H9 (cell line): ENCODE results near the gene DIP2C. TPM values are rescaled to one million over a fixed set of nuclear protein-coding genes. Genes with fewer than 3 reads are reported as not detected.

Source experiments
- DNase-seq: peaks from one replicate; pipeline ENCODE4 v3.0.0-alpha.2; 2017
- H2AFZ ChIP-seq: one replicate; pipeline ENCODE4 v1.6.1; 2013; ENCODE audit warnings: mild to moderate bottlenecking, low read length, control low read depth, moderate library complexity
- H2AK5ac ChIP-seq: 2 replicates; pipeline ENCODE4 v1.6.1; 2013; ENCODE audit warnings: low read length, control low read depth, mixed read lengths; ENCODE audit not compliant: insufficient read length
- H2BK120ac ChIP-seq: one replicate; pipeline ENCODE4 v1.6.1; 2013; ENCODE audit warnings: low read depth, mild to moderate bottlenecking, low read length, control low read depth, inconsistent platforms; ENCODE audit not compliant: poor library complexity, severe bottlenecking
- H2BK12ac ChIP-seq: 2 replicates; pipeline ENCODE4 v1.6.1; 2013; ENCODE audit warnings: low read length, control low read depth, mixed read lengths, low read depth; ENCODE audit not compliant: insufficient read length
- H2BK15ac ChIP-seq: 2 replicates; pipeline ENCODE4 v1.6.1; 2013; ENCODE audit warnings: low read depth, low read length, control low read depth
- H2BK20ac ChIP-seq: one replicate; pipeline ENCODE4 v1.6.1; 2013; ENCODE audit warnings: low read depth, mild to moderate bottlenecking, low read length, control low read depth, inconsistent platforms; ENCODE audit not compliant: poor library complexity, severe bottlenecking
- H2BK5ac ChIP-seq: 2 replicates; pipeline ENCODE4 v1.6.1; 2013; ENCODE audit warnings: low read length, control low read depth, mixed read lengths; ENCODE audit not compliant: insufficient read length
- H3K14ac ChIP-seq: 2 replicates; pipeline ENCODE4 v1.6.1; 2013; ENCODE audit warnings: low read length, control low read depth; ENCODE audit not compliant: insufficient read depth
- H3K18ac ChIP-seq: 2 replicates; pipeline ENCODE4 v1.6.1; 2013; ENCODE audit warnings: low read depth, mild to moderate bottlenecking, mixed read lengths, low read length, control low read depth; ENCODE audit not compliant: insufficient read length
- H3K23ac ChIP-seq: 2 replicates; pipeline ENCODE4 v1.6.1; 2013; ENCODE audit warnings: low read length, control low read depth, mixed read lengths, low read depth; ENCODE audit not compliant: insufficient read length
- H3K23me2 ChIP-seq: 2 replicates; pipeline ENCODE4 v1.6.1; 2013; ENCODE audit warnings: low read depth, mild to moderate bottlenecking, mixed read lengths, low read length, control low read depth; ENCODE audit not compliant: insufficient read length, poor library complexity, severe bottlenecking
- H3K27ac ChIP-seq: 2 replicates; pipeline ENCODE4 v1.5.1; 2013; ENCODE audit warnings: low read length, control low read depth, mixed read lengths, low read depth; ENCODE audit not compliant: insufficient read length
- H3K27me3 ChIP-seq: 2 replicates; pipeline ENCODE4 v1.6.1; 2013; ENCODE audit warnings: low read length, control low read depth, inconsistent platforms; ENCODE audit not compliant: insufficient read depth
- H3K4ac ChIP-seq: 2 replicates; pipeline ENCODE4 v1.6.1; 2013; ENCODE audit warnings: low read depth, mild to moderate bottlenecking, control low read depth, inconsistent platforms, low read length, moderate library complexity
- H3K4me1 ChIP-seq: 2 replicates; pipeline ENCODE4 v1.6.1; 2013; ENCODE audit warnings: low read length, control low read depth, inconsistent platforms; ENCODE audit not compliant: insufficient read depth
- H3K4me2 ChIP-seq: 2 replicates; pipeline ENCODE4 v1.6.1; 2013; ENCODE audit warnings: low read length, control low read depth, mixed read lengths; ENCODE audit not compliant: insufficient read length, insufficient read depth
- H3K56ac ChIP-seq: 2 replicates; pipeline ENCODE4 v1.6.1; 2013; ENCODE audit warnings: low read depth, mild to moderate bottlenecking, mixed read lengths, low read length, control low read depth; ENCODE audit not compliant: insufficient read length
- H3K79me1 ChIP-seq: 2 replicates; pipeline ENCODE4 v1.6.1; 2013; ENCODE audit warnings: low read depth, mild to moderate bottlenecking, moderate library complexity, low read length, control low read depth, inconsistent platforms; ENCODE audit not compliant: insufficient read depth, poor library complexity, severe bottlenecking
- H3K79me2 ChIP-seq: 2 replicates; pipeline ENCODE4 v1.6.1; 2013; ENCODE audit warnings: low read length, control low read depth, inconsistent platforms; ENCODE audit not compliant: insufficient read depth
- H3K9ac ChIP-seq: 2 replicates; pipeline ENCODE4 v1.6.1; 2013; ENCODE audit warnings: low read length, control low read depth, mixed read lengths; ENCODE audit not compliant: insufficient read length; ENCODE audit errors: extremely low read depth
- H3K9me3 ChIP-seq: one replicate; pipeline ENCODE4 v1.6.1; 2013; ENCODE audit warnings: low read depth, low read length, inconsistent platforms; ENCODE audit not compliant: control insufficient read depth
- H3T11ph ChIP-seq: one replicate; pipeline ENCODE4 v1.6.1; 2013; ENCODE audit warnings: mild to moderate bottlenecking, low read length, control low read depth, inconsistent platforms
- H4K20me1 ChIP-seq: one replicate; pipeline ENCODE4 v1.6.1; 2013; ENCODE audit not compliant: control insufficient read depth, insufficient read length, insufficient read depth
- H4K5ac ChIP-seq: 2 replicates; pipeline ENCODE4 v1.6.1; 2013; ENCODE audit warnings: low read depth, mild to moderate bottlenecking, mixed read lengths, low read length, control low read depth; ENCODE audit not compliant: insufficient read length
- H4K8ac ChIP-seq: replicated peaks from 2 replicates; pipeline ENCODE4 v1.6.1; 2013; ENCODE audit warnings: low read length, control low read depth, mixed read lengths, low read depth; ENCODE audit not compliant: insufficient read length
- H4K91ac ChIP-seq: 2 replicates; pipeline ENCODE4 v1.6.1; 2013; ENCODE audit warnings: low read depth, mild to moderate bottlenecking, moderate library complexity, mixed read lengths, low read length, control low read depth; ENCODE audit not compliant: insufficient read length
- H3K27ac Mint-ChIP-seq, 3 experiments: 2 replicates in 2 of 3; 3 replicates in 1 of 3; pipeline ENCODE4 v1.8.0; 2020 to 2021; ENCODE audit warnings: mixed read lengths in 3 of 3, mild to moderate bottlenecking in 1 of 3, moderate library complexity in 1 of 3
- H3K27me3 Mint-ChIP-seq: 2 replicates; pipeline ENCODE4 v1.8.0; 2021; ENCODE audit warnings: low read depth, mild to moderate bottlenecking, moderate library complexity, mixed read lengths
- H3K36me3 Mint-ChIP-seq, 3 experiments: 2 replicates in 2 of 3; 3 replicates in 1 of 3; pipeline ENCODE4 v1.8.0; 2020 to 2021; ENCODE audit warnings: low read depth in 3 of 3, mixed read lengths in 3 of 3; ENCODE audit not compliant: insufficient read depth in 1 of 3
- H3K4me1 Mint-ChIP-seq, 2 experiments: 2 replicates each; pipeline ENCODE4 v1.8.0; 2020; ENCODE audit warnings: mixed read lengths in 2 of 2
- H3K4me3 Mint-ChIP-seq, 2 experiments: 2 replicates in 1 of 2; 3 replicates in 1 of 2; pipeline ENCODE4 v1.8.0; 2020 to 2021; ENCODE audit warnings: mild to moderate bottlenecking in 2 of 2, mixed read lengths in 2 of 2, moderate library complexity in 1 of 2
- H3K9me3 Mint-ChIP-seq, 2 experiments: 2 replicates in 1 of 2; 3 replicates in 1 of 2; pipeline ENCODE4 v1.8.0; 2020; ENCODE audit warnings: mild to moderate bottlenecking in 2 of 2, mixed read lengths in 2 of 2, moderate library complexity in 1 of 2
- CTCF ChIP-seq: fragments of 200-600 bp; sonication (generic); conservative IDR thresholded peaks from 3 replicates; pipeline ENCODE4 v1.8.0; 2021; ENCODE audit warnings: antibody characterized with exemption, mild to moderate bottlenecking
- WGBS: extraction: QIAGEN DNeasy Blood & Tissue Kit; methylation state at CpG from one replicate; pipeline ENCODE4 v1.1.7; 2013; ENCODE audit warnings: missing lambda C conversion rate, low lambda C conversion rate, mixed read lengths; ENCODE audit not compliant: insufficient read length; ENCODE audit errors: extremely low coverage; 5-methylcytosine and 5-hydroxymethylcytosine counted together
- total RNA-seq: library from RNA; stranded (reverse); gene quantifications from 2 replicates; pipeline ENCODE4 v1.2.1, GENCODE V29; 2021

DIP2C gene
- total RNA-seq, 1 experiment from 2014 or later, result 7.9 TPM

- Histone ChIP-seq H4K5ac (no peak overlapping the region), H3T11ph (no peak overlapping the region), H3K9me3 (no peaks in the 10 kb centered on the region), H2AFZ (no peak overlapping the region), H2BK20ac (no peak overlapping the region), H3K4me2 (no peak overlapping the region), H3K56ac (no peak overlapping the region), H3K79me2 (no peaks in the 10 kb centered on the region), H2BK120ac (no peak overlapping the region), H3K9ac (no peak overlapping the region), H2BK15ac (no peak overlapping the region), H2BK12ac (no peak overlapping the region), H3K18ac (no peak overlapping the region), H3K4me1 (no peaks in the 10 kb centered on the region), H2BK5ac (no peak overlapping the region), H4K20me1 (no peaks in the 10 kb centered on the region), H2AK5ac (no peak overlapping the region), H4K8ac (no peak overlapping the region), H3K27ac (no peak overlapping the region), H4K91ac (no peak overlapping the region), H3K14ac (no peak overlapping the region), H3K23ac (no peak overlapping the region), H3K79me1 (no peaks in the 10 kb centered on the region), H3K27me3 (no peaks in the 10 kb centered on the region; the same call in 1 of the 2 replicates), H3K4ac (no peak overlapping the region), H3K23me2 (no peaks in the 10 kb centered on the region)
- no peaks in the 10 kb centered on the region for H3K36me3 Mint-ChIP-seq
- H3K4me3 Mint-ChIP-seq, result no peak overlapping the region
- H3K9me3 Mint-ChIP-seq, result peaks cover 0 to 2% of the 10 kb centered on the region in 2 experiments; a peak in 2 of 5 replicates
- peaks cover 43% of the 10 kb centered on the region for H3K27me3 Mint-ChIP-seq
- no peak overlapping the region for H3K27ac Mint-ChIP-seq
- WGBS, result no CpG with 5 or more reads among the region's 14 CpGs
- TF ChIP-seq CTCF, result no peak
- no peak for DNase-seq
- H3K4me1 Mint-ChIP-seq, result peaks cover 6 to 8% of the 10 kb centered on the region in 2 experiments
Measured at GRCh38 chr10:695396-695795, 5.9 kb upstream of the DIP2C start.
